NCI-H524 treated with DMSO at 0.1 percent for 48 hours (cell line): ENCODE data around the gene CYP27C1.

ENCODE experiments used
- DNase-seq: peaks from one replicate; lab custom pipeline; 2025; lab: John Stamatoyannopoulos, UW

The CYP27C1 gene

GRCh38 chr2:127150996-127151395 is 69.1 kb downstream of the CYP27C1 start:
- no peak for DNase-seq

GRCh38 chr2:127149384-127149783 is 70.7 kb downstream of the CYP27C1 start:
- no peak for DNase-seq

DNA sequence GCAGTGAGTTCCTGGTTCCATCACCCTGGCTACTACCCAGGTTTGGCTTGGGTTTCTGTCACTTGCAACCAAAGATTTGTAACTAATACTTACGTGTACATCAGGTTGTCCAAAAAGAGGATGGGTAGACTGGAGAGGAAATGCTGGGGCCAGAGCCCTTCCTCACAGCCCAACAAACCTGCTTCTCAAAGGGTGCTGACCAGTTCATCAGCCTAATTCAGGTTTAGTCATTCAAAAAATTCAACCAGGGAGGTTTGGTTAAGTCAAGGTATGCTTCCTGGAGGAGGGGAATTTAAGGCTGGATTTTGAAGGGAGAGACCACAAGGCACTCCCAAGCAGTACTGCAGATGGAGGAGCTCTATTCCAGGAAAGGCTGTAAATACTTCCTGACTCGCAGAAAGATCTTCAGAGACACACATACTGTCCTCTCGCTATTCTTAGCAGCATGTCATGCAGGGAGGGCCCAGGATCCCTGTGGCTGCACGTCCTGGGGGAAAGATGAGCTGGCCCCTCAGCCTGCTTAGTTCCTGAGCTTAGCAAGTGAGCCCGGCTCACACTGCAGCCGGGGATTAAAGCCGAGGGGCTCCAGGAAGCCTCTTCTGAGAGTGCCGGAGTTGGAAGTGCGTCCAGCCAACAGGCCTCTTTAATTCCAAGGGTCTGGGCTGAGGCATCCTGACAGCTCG is 73.1 kb downstream of the CYP27C1 start:
- DNase-seq = no peak

GRCh38 chr2:127146071-127146725 is 73.9 kb downstream of the CYP27C1 start:
- DNase-seq = no peak

GRCh38 chr2:127145280-127145895 is 74.7 kb downstream of the CYP27C1 start:
- DNase-seq = no peak

DNA sequence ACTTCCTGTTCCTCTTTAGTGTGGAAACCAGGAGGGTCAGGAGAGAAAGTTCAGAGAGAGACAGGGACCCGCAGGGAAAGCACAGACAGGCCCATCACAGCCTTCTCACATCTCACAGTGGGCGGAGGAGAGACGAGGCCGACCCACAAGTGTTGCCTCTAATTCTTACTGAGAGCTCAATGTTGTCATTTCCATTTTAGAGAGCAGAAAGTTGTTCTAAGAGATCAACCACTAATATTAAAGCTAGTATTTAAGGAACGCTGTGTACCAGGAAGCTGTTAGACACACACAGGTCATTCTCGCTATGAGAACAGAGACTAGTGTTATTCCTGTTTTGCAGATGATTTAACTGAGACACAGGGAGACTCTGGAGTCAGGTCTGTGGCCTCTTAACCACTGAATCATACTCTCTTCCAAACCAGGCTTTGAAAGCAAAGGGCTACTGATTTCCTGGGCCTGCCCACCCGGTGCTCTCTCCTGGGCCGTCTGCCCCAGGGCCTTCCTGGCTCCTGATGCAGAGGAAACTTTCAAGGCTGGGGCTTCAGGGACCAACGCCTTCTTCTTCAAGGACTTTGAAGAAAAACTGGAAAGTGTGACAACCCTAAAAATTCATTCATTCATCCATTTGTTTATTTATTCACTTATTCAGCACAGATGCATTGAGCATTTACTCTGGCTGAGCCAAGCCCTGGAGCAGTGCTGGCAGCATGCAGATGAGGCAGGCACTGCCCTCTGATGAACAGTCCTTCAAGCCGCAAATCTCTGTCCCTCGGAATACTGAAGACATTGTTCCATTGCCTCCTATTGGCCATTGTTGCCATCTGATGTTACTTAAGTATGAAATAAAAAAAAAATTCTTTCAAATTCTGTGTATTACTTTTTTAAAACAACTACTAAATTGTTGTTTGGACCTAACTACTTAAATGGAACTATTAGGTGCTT is 76.0 kb downstream of the CYP27C1 start:
- DNase-seq = no peak

GRCh38 chr2:127142663-127143630 is 77.2 kb downstream of the CYP27C1 start:
- no peak for DNase-seq

DNA sequence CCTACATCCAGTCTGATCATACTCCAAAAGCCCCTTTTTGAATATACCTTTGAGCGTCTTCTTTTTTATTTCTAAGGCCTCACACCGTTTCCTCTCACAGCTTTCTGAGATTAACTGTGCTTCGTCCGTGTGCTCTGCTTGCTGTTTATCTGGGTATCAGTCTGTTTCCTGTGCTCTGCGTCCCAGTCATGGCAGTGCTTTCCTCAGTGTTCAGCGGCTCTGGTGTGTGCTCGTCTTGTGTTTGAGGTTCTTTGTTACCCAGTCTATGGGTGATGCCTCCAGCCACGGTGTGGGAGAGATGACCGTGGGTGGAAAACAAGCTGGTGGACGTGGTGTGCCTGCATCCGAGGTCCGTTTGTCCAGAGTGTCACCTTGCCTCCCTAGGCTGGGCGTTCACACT is 79.6 kb downstream of the CYP27C1 start:
- DNase-seq = no peak

DNA sequence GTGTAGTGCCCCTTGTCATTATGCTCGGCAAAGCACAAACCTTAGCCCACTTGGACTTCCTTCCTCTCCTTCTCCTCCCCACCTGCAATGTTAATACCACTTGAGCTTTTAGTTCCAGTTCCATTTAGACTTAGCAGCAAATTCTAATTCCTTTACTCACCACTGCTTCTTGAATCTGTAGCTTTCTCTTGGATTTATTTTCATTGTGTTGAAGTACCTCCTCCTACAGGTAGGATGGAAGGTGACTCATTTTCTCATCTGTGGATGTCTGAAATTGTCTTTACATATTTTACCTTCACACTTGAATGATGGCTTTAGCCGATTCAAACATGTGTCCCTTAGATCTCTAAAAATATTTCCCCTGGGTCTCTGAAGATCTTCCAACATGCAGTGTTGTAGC is 80.3 kb downstream of the CYP27C1 start:
- DNase-seq = no peak

DNA sequence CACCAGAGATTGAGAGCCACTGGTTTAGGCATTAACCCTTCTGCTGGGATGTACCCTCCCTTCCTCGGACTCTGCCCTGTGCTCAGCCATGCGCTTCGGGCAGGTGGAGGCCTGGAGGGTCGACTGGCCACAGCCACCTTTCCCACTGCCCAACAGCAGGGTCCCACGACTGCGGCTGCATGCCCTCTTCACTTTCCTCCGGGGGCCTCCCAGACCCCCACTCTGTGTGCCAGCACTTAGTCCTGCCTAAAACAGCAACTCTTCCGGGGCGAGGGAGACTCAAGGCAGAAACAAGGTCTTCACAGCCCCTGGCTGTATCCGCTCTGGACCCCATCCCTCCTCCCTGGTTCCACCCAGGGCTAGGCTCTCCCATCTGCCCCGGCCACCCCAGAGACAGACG is 81.8 kb downstream of the CYP27C1 start:
- no peak for DNase-seq

DNA sequence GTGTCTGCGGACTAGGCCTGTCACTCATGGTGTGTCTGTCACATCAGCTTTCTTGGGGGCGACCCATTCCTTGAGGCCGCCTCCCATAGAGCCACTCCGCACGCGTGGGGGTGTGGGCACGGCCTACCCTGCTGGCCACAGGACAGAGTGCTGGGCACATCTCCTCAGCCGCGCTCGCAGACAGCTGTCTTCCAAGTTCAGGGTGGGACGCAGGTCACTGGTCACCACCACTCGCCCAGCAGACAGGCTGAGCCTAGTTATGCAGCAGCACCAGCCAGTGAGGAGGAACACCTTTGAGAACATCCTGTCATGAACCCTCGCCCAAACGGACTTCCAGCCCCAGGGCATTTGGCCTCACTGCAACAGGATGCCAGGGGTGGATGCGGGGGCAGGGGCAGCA is 82.4 kb downstream of the CYP27C1 start:
- DNase-seq = no peak

DNA sequence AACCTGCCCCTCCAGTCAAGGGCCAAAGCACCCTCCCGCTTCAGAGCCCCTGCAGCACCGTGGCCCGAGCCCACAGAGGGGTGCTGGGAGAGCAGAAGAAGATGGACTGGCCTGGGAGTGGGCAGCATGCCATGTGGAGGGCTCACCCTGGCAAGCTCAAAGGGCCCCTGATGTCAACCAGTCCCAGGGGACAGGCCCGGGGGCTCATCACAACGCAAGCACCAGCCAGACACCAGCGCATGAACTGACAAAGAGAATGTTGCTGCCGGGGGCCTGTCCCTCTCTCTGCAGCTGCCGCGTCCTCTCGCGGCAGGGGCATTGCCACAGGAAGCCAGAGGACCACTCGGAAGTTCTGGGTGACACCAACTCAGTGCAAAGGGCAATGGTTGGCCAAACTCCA is 82.9 kb downstream of the CYP27C1 start:
- DNase-seq = no peak

DNA sequence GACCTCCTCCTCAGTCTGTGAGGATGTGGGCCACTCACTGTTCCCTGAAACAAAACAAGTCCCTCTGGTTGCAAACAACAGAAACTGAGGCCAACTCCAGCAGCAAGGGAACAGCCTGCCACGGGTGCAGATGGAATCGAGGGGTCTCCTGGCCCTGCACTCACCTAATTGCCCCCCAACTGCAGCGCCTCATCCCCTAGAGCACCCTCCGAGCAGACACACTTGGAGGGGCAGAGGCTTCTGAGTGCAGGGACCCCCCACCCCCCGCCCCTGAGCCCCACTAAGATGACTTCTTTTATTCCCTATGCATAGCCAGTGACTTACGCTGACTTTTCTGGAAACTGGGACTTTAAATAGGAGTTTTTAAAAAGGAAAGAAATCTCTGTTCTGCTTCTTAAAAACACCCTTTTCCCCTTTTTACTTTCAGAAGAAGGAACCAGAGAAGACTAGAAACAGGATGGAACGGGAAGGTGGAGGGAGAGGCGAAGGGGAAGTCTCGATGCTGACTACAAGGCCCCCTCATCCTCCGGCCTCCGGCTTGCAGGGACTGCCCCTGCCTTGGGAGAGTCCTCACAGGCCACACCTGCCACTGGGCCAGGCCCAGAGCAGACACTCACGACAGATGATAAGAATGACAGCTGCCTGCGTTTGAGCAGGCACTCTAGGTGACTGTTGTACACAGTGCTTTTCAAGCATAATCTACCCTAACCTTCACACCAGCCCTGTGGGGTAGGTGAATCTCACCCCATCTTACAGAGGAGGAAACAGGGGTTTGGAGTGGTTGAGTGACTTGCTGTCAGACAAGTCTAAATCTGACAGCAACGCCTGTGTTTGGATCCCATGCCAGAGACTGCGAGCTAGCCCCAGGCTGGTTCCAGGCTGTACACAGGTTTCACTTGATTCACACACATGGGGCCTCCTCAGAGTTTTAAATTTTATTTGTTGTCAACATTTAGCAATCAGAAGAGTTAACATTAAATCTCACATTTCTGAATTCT is 85.0 kb downstream of the CYP27C1 start:
- DNase-seq = no peak

DNA sequence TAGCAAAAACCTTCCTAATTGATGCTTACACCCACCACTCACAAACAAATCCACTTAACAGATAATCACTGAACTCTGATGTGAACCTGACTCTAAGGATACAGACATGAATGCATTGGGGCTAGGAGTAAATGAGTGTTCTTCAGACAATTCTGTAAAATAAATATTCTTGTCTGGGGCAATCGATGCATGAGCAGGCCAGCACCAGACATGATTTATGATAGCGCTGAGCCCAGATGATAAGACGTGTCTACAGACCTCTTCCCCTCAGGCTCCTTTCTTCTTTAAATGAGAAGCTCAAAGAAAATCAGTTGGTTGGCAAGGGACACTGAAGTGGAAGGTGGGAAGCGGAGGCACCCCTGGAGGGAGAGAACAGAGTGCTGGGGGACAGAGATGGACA is 85.9 kb downstream of the CYP27C1 start:
- DNase-seq = no peak
